Fibroblast of the conjunctiva (primary cell): ENCODE data around the gene MAPRE2.
"Not testable (repeated sequence)": the region's sequence is repeated elsewhere in the genome, so short reads cannot be mapped to it uniquely, and the experiment has no call there.

Experiments used
- DNase-seq: peaks from one replicate; pipeline ENCODE4 v3.0.0-alpha.2; 2010; ENCODE audit warnings: low read depth

Gene MAPRE2

GRCh38 chr18:35123811-35124210 lies 82.6 kb downstream of the MAPRE2 start:
- no peak for DNase-seq

DNA sequence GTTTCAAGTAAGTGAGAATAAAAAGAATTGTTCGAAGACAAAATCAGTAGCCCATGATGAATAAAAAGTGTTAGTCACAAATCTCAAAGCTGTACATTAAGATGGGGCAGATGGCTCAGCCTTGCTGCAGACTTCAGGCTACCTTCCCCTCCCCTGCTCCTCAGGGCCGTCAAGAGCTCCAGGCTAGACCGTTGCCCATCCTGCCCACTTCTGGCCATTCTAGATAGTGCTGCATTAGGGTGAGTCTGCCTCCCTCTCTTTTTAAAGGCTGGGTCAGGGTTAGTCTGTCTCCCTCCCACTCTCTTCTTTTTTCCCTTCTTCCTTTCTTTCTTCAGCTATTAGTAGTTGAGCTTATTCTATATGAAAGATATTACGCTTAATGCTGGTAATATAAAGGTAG lies 86.0 kb downstream of the MAPRE2 start:
- DNase-seq = no peak

- DNase-seq = no peak
Measured at GRCh38 chr18:35128675-35129074, 87.5 kb downstream of the MAPRE2 start.

GRCh38 chr18:35130236-35130635 lies 89.0 kb downstream of the MAPRE2 start:
- DNase-seq = no peak

- DNase-seq = no peak
Measured at GRCh38 chr18:35131387-35132020, 90.3 kb downstream of the MAPRE2 start.

- DNase-seq = no peak
Measured at GRCh38 chr18:35132021-35132902, 91.0 kb downstream of the MAPRE2 start.

GRCh38 chr18:35134190-35134730 lies 93.0 kb downstream of the MAPRE2 start:
- DNase-seq = no peak

DNA sequence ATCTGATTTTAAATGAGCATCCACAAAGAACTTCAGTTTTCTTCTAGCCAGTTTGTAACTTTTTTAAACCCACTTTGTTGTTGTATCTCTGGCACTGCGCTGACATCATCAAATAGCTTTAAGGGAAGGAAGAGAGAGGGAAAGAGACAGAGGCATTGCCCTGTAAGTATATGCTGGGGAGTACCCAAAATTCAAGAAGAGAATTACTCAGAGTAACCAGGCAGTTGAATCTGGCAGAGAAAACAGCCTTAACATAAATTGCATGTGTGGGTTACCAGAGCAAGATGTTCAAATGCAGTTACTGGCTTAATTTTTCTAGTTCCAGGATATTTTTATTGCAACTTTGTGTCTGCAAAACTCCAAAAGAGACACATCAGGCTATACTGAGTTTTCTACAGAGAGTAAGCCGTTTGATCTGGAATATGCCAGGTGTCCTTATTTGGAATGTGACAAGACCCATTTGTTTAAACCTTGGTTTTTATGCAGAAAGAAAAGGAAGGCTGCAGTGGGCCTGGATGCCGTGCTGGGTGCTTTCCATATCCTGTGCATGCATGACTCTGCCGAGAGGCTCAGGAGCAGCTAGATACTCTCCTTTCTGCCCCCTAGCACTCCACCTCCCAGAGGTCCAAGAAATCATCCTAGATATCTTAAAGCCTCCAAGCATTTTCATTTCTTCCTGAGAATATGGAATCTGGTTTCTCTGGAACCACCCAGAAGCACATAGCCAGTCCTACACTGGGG lies 93.7 kb downstream of the MAPRE2 start:
- DNase-seq = no peak

DNA sequence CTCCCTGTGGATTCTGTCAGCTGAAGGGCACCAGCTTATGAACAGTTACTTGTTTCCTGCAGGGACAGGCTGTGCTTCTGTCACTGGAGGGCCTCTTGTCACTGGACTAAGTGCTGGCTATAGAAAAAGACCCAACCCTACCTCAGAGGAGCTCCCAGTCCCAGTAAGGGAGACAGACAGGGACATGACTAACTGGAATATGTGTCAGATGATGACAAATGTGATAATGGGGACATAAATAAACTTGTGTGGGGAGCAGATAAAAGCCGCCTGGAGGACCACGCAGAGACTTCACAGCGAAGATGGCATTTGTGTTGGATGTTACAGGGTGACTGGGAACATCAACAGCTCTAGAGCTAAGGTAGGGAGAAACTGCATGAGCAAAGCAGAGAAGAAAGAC lies 95.0 kb downstream of the MAPRE2 start:
- no peak for DNase-seq

- no peak for DNase-seq
Measured at GRCh38 chr18:35136885-35137284, 95.7 kb downstream of the MAPRE2 start.

- DNase-seq = no peak
Measured at GRCh38 chr18:35137632-35138031, 96.4 kb downstream of the MAPRE2 start.

GRCh38 chr18:35138773-35139172 lies 97.6 kb downstream of the MAPRE2 start:
- no peak for DNase-seq

- no peak for DNase-seq
Measured at GRCh38 chr18:35139517-35139916, 98.3 kb downstream of the MAPRE2 start.

GRCh38 chr18:35141077-35141476 lies 99.9 kb downstream of the MAPRE2 start:
- DNase-seq = no peak

GRCh38 chr18:35141567-35142274 lies 100.5 kb downstream of the MAPRE2 start:
- DNase-seq = no peak

- no peak for DNase-seq
Measured at GRCh38 chr18:35142275-35142615, 101.0 kb downstream of the MAPRE2 start.

- DNase-seq = peak; percentile 29
Measured at GRCh38 chr18:35143622-35144596, 102.7 kb downstream of the MAPRE2 start.

DNA sequence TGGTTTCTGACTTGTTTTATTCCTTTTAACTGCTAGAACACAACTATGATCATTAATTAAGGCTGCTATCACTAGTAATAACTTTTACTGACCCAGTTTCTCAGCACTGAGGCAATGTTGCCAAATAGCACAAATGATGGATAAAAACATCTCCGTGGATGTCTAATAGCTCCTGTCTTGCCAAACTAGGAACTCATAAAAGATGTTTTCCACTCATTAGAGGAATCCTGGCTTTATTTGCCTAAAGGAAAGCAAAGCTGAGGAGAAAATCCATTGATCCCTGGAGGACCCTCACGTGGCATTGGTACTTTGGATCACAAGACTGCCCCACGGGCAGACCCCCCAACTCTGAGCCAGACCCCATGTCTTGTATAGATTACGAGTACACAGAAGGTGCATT lies 103.5 kb downstream of the MAPRE2 start:
- DNase-seq = no peak

DNA sequence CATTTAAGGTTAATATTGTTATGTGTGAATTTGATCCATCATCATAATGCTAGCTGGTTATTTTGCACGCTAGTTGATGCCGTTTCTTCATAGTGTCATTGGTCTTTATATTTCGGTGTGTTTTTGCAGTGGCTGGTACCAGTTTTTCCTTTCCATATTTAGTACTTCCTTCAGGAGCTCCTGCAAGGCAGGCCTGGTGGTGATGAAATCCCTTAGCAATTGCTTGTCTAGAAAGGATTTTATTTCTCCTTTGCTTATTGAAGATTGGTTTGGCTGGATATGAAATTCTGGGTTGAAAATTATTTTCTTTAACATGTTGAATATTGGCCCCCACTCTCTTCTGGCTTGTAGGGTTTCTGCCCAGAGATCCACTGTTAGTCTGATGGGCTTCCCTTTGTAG lies 109.0 kb downstream of the MAPRE2 start:
- not testable (repeated sequence) for DNase-seq

GRCh38 chr18:35153609-35154272 lies 112.5 kb downstream of the MAPRE2 start:
- no peak for DNase-seq
